Epithelial cell of prostate (primary cell): Measurements from ENCODE around the gene FARS2.
"Not testable (repeated sequence)": the region's sequence is repeated elsewhere in the genome, so short reads cannot be mapped to it uniquely, and the experiment has no call there.

Experiments
- DNase-seq: peaks from one replicate; pipeline ENCODE4 v3.0.0-alpha.2; 2011; ENCODE audit warnings: low read depth, low spot score
- H3K27ac ChIP-seq: fragments of 450-650 bp; 2 replicates; pipeline ENCODE4 v1.5.1; 2017; ENCODE audit warnings: mild to moderate bottlenecking

FARS2 gene

GRCh38 chr6:5554226-5554625, 292.9 kb downstream of the FARS2 start:
- DNase-seq, result no peak
- H3K27ac ChIP-seq, result no peak overlapping the region

GRCh38 chr6:5556011-5556410, 294.7 kb downstream of the FARS2 start:
- DNase-seq, result no peak
- no peak overlapping the region for H3K27ac ChIP-seq

GRCh38 chr6:5557506-5557905, 296.2 kb downstream of the FARS2 start:
- DNase-seq, result no peak
- no peak overlapping the region for H3K27ac ChIP-seq

GRCh38 chr6:5559651-5560050, 298.3 kb downstream of the FARS2 start:
- no peak for DNase-seq
- H3K27ac ChIP-seq, result no peak overlapping the region

- no peak for DNase-seq
- H3K27ac ChIP-seq, result no peak overlapping the region
Measured at GRCh38 chr6:5562277-5562676, 301.0 kb downstream of the FARS2 start.

GRCh38 chr6:5563086-5563485, 301.8 kb downstream of the FARS2 start:
- H3K27ac ChIP-seq, result no peak overlapping the region
- DNase-seq, result no peak

GRCh38 chr6:5564746-5565145, 303.4 kb downstream of the FARS2 start:
- DNase-seq, H3K27ac ChIP-seq: not testable (repeated sequence)

GRCh38 chr6:5565971-5566370, 304.7 kb downstream of the FARS2 start:
- H3K27ac ChIP-seq, result no peak overlapping the region
- DNase-seq, result no peak

GRCh38 chr6:5566718-5567117, 305.4 kb downstream of the FARS2 start:
- no peak overlapping the region for H3K27ac ChIP-seq
- DNase-seq, result no peak

- no peak for DNase-seq
- H3K27ac ChIP-seq, result no peak overlapping the region
Measured at GRCh38 chr6:5567352-5567751, 306.0 kb downstream of the FARS2 start.

- DNase-seq, result no peak
- no peak overlapping the region for H3K27ac ChIP-seq
Measured at GRCh38 chr6:5567890-5568289, 306.6 kb downstream of the FARS2 start.

GRCh38 chr6:5569491-5569890, 308.2 kb downstream of the FARS2 start:
- DNase-seq, result no peak
- H3K27ac ChIP-seq, result no peak overlapping the region

GRCh38 chr6:5570641-5571040, 309.3 kb downstream of the FARS2 start:
- H3K27ac ChIP-seq, result no peak overlapping the region

GRCh38 chr6:5580736-5581581, 319.6 kb downstream of the FARS2 start:
- no peak overlapping the region for H3K27ac ChIP-seq
- no peak for DNase-seq

More at GRCh38 chr6:5570641-5571040, 309.3 kb downstream of the FARS2 start:
- DNase-seq, result no peak

GRCh38 chr6:5582762-5583161, 321.4 kb downstream of the FARS2 start:
- DNase-seq, result no peak
- H3K27ac ChIP-seq, result no peak overlapping the region

GRCh38 chr6:5583528-5583927, 322.2 kb downstream of the FARS2 start:
- no peak for DNase-seq
- no peak overlapping the region for H3K27ac ChIP-seq

- no peak overlapping the region for H3K27ac ChIP-seq
Measured at GRCh38 chr6:5584078-5584482, 322.8 kb downstream of the FARS2 start.

GRCh38 chr6:5587648-5588047, 326.3 kb downstream of the FARS2 start:
- H3K27ac ChIP-seq, result no peak overlapping the region

More at GRCh38 chr6:5584078-5584482, 322.8 kb downstream of the FARS2 start:
- DNase-seq, result no peak

GRCh38 chr6:5589422-5590141, 328.3 kb downstream of the FARS2 start:
- no peak overlapping the region for H3K27ac ChIP-seq
- DNase-seq, result no peak

More at GRCh38 chr6:5587648-5588047, 326.3 kb downstream of the FARS2 start:
- DNase-seq, result no peak

GRCh38 chr6:5590187-5590586, 328.9 kb downstream of the FARS2 start:
- no peak for DNase-seq
- H3K27ac ChIP-seq, result no peak overlapping the region

- H3K27ac ChIP-seq, result no peak overlapping the region
Measured at GRCh38 chr6:5592886-5593519, 331.7 kb downstream of the FARS2 start.

More at GRCh38 chr6:5592886-5593519, 331.7 kb downstream of the FARS2 start:
- DNase-seq, result no peak
